Tibial nerve (tissue), 4 donors: Measurements from ENCODE around the gene TRIM65. TPM values are rescaled to one million over a fixed set of nuclear protein-coding genes. Genes with fewer than 3 reads are reported as not detected.
A peak's percentile ranks its signal among the peaks of the same experiment; 100 is the strongest.
"Not testable (repeated sequence)": the region's sequence is repeated elsewhere in the genome, so short reads cannot be mapped to it uniquely, and the experiment has no call there.

Source experiments
- DNase-seq, 2 donors: peaks; one replicate each; pipeline ENCODE4 v3.0.0-alpha.2; 2019; ENCODE audit warnings: low spot score in 2 of 2
- H3K27ac ChIP-seq, 4 donors: fragments of 200-600 bp; sonication (generic) in 3 of 4; one replicate each; pipeline ENCODE4 v1.5.1; 2017 to 2019; ENCODE audit warnings: mild to moderate bottlenecking in 1 of 4
- H3K27me3 ChIP-seq, 2 donors: fragments of 200-600 bp; sonication (generic) in 1 of 2; one replicate each; pipeline versions ENCODE4 v1.5.1 to v1.6.0; 2017 to 2019
- H3K36me3 ChIP-seq, 3 donors: fragments of 200-600 bp; sonication (generic); one replicate each; pipeline ENCODE4 v1.5.1; 2018 to 2019
- H3K4me1 ChIP-seq, 4 donors: fragments of 200-600 bp; sonication (generic) in 3 of 4; one replicate each; pipeline ENCODE4 v1.5.1; 2017 to 2019
- H3K4me3 ChIP-seq, 4 donors: fragments of 200-600 bp; sonication (generic) in 3 of 4; one replicate each; pipeline ENCODE4 v1.5.1; 2017 to 2019; ENCODE audit warnings: mild to moderate bottlenecking in 1 of 4, moderate library complexity in 1 of 4
- H3K9me3 ChIP-seq, 4 donors: fragments of 200-600 bp; sonication (generic) in 3 of 4; one replicate each; pipeline ENCODE4 v1.5.1; 2017 to 2019
- CTCF ChIP-seq, 5 experiments: fragments of 200-600 bp in 3 of 5; fragments of 450-650 bp in 2 of 5; sonication (generic) in 3 of 5; IDR thresholded peaks; one replicate each; pipeline ENCODE4 v1.5.1; 2016 to 2019; ENCODE audit warnings: antibody characterized with exemption in 5 of 5, mild to moderate bottlenecking in 3 of 5, moderate library complexity in 2 of 5
- EP300 ChIP-seq, 2 donors: sonication (generic); formaldehyde crosslinking; IDR thresholded peaks; one replicate each; pipeline ENCODE4 v1.6.1; 2017; ENCODE audit warnings: antibody characterized with exemption in 2 of 2, mild to moderate bottlenecking in 1 of 2
- POLR2A ChIP-seq, 2 donors: fragments of 450-650 bp; IDR thresholded peaks; one replicate each; pipeline ENCODE4 v1.6.1; 2017; ENCODE audit warnings: antibody characterized with exemption in 2 of 2, mild to moderate bottlenecking in 2 of 2, moderate library complexity in 2 of 2
- WGBS, 2 donors: methylation state at CpG; one replicate each; pipeline ENCODE4 v1.1.5; 2018; 5-methylcytosine and 5-hydroxymethylcytosine counted together
- total RNA-seq, 4 donors: library from RNA; depleted of rRNA; stranded (reverse); fragments of >200 nt; gene quantifications; one replicate each; pipeline ENCODE4 v1.1.0, GENCODE V29; 2016

The TRIM65 gene
- total RNA-seq, 4 donors from 2014 or later, result 40.2 to 68.1 (median 41.5) TPM

- Histone ChIP-seq H3K9me3 (no peaks in the 10 kb centered on the region), H3K4me1 (peaks cover 9 to 74% (median 65%) of the 10 kb centered on the region in 4 donors), H3K36me3 (peaks cover 0 to 24% (median 0%) of the 10 kb centered on the region in 3 donors), H3K4me3 (peak overlapping the region in 3 of 4 donors; percentile 60 to 73 (median 68)), H3K27ac (peak overlapping the region; percentile 86 to 99 (median 92)), H3K27me3 (no peaks in the 10 kb centered on the region)
- no peak for DNase-seq
- WGBS, 2 donors, result 59 to 68% methylated on average over 10 to 12 of the region's 18 CpGs
- TF ChIP-seq EP300 (IDR thresholded peaks at IDR 0.05) (peak in 1 of 2 donors; percentile 44), POLR2A (IDR thresholded peaks at IDR 0.05) (no peak), CTCF (IDR thresholded peaks at IDR 0.05) (no peak)
Observed at GRCh38 chr17:75875182-75875939, 21.4 kb downstream of the TRIM65 start.

GRCh38 chr17:75874323-75875181 lies 22.2 kb downstream of the TRIM65 start:
- H3K36me3 ChIP-seq, result peaks cover 0 to 24% (median 0%) of the 10 kb centered on the region in 3 donors
- H3K4me1 ChIP-seq, result peaks cover 9 to 82% (median 71%) of the 10 kb centered on the region in 4 donors
- no peaks in the 10 kb centered on the region for H3K27me3 ChIP-seq
- 75 to 82% methylated on average over 29 to 37 of the region's 38 CpGs for WGBS, 2 donors
- no peak for DNase-seq
- TF ChIP-seq CTCF (IDR thresholded peaks at IDR 0.05) (no peak), POLR2A (IDR thresholded peaks at IDR 0.05) (no peak), EP300 (IDR thresholded peaks at IDR 0.05) (no peak)
- no peaks in the 10 kb centered on the region for H3K9me3 ChIP-seq
- H3K4me3 ChIP-seq, result no peak overlapping the region
- H3K27ac ChIP-seq, result peak overlapping the region; percentile 86 to 99 (median 92)

GRCh38 chr17:75873587-75874322 lies 23.0 kb downstream of the TRIM65 start:
- Histone ChIP-seq H3K9me3 (no peaks in the 10 kb centered on the region), H3K27ac (peak overlapping the region; percentile 75 to 99 (median 91)), H3K4me3 (no peak overlapping the region), H3K36me3 (peaks cover 0 to 24% (median 0%) of the 10 kb centered on the region in 3 donors), H3K4me1 (peaks cover 9 to 85% (median 74%) of the 10 kb centered on the region in 4 donors), H3K27me3 (no peaks in the 10 kb centered on the region)
- TF ChIP-seq CTCF (IDR thresholded peaks at IDR 0.05) (no peak), POLR2A (IDR thresholded peaks at IDR 0.05) (no peak), EP300 (IDR thresholded peaks at IDR 0.05) (no peak)
- 62% methylated on average over 11 of the region's 11 CpGs for WGBS, 2 donors
- peak in 1 of 2 donors; percentile 43 for DNase-seq

- no peak overlapping the region for H3K4me3 ChIP-seq
- H3K4me1 ChIP-seq, result peaks cover 9 to 93% (median 81%) of the 10 kb centered on the region in 4 donors
- H3K27me3 ChIP-seq, result no peaks in the 10 kb centered on the region
- H3K36me3 ChIP-seq, result peaks cover 0 to 24% (median 0%) of the 10 kb centered on the region in 3 donors
- peak overlapping the region; percentile 75 to 99 (median 91) for H3K27ac ChIP-seq
- peak; percentile 57 to 67 for DNase-seq
- peak in 1 of 2 donors; percentile 48 for TF ChIP-seq EP300 (IDR thresholded peaks at IDR 0.05)
- TF ChIP-seq CTCF (IDR thresholded peaks at IDR 0.05), result no peak
- no peaks in the 10 kb centered on the region for H3K9me3 ChIP-seq
- 33 to 40% methylated on average over 11 to 13 of the region's 13 CpGs for WGBS, 2 donors
Observed at GRCh38 chr17:75872434-75873351, 24.1 kb downstream of the TRIM65 start.

GRCh38 chr17:75870228-75870627 lies 26.5 kb downstream of the TRIM65 start:
- Histone ChIP-seq H3K27ac (peak overlapping the region; percentile 85 to 99 (median 95)), H3K36me3 (peaks cover 0 to 15% (median 0%) of the 10 kb centered on the region in 3 donors), H3K4me3 (peak overlapping the region in 3 of 4 donors; percentile 18 to 52 (median 28)), H3K4me1 (peaks cover 4 to 76% (median 61%) of the 10 kb centered on the region in 4 donors)
- WGBS, 2 donors, result 24 to 33% methylated on average over 10 of the region's 10 CpGs
- not testable (repeated sequence) for H3K27me3 ChIP-seq, H3K9me3 ChIP-seq, DNase-seq
